ENCODE measurements around the gene TPM2. TPM values are rescaled to one million over a fixed set of nuclear protein-coding genes. Genes with fewer than 3 reads are reported as not detected.

TPM2 gene
- total RNA-seq, 1 donor from 2014 or later = 1,070 TPM

- H3K27me3 ChIP-seq (ENCODE audit: low read depth) = no peaks in the 10 kb centered on the region
- peaks cover 54% of the 10 kb centered on the region for H3K36me3 ChIP-seq
- intact Hi-C loops (cut with micrococcal nuclease) = loop anchor here (5.0 kb wide), 1 partner anchor 87 kb away; no protein-coding TSS in a partner anchor
- no peaks in the 10 kb centered on the region for H3K9me3 ChIP-seq (replicated peaks)
- DNase-seq = no peak
- peaks cover 61% of the 10 kb centered on the region for H3K4me1 ChIP-seq
- no peak overlapping the region for H3K4me3 ChIP-seq
- TF ChIP-seq, protein P1, sequence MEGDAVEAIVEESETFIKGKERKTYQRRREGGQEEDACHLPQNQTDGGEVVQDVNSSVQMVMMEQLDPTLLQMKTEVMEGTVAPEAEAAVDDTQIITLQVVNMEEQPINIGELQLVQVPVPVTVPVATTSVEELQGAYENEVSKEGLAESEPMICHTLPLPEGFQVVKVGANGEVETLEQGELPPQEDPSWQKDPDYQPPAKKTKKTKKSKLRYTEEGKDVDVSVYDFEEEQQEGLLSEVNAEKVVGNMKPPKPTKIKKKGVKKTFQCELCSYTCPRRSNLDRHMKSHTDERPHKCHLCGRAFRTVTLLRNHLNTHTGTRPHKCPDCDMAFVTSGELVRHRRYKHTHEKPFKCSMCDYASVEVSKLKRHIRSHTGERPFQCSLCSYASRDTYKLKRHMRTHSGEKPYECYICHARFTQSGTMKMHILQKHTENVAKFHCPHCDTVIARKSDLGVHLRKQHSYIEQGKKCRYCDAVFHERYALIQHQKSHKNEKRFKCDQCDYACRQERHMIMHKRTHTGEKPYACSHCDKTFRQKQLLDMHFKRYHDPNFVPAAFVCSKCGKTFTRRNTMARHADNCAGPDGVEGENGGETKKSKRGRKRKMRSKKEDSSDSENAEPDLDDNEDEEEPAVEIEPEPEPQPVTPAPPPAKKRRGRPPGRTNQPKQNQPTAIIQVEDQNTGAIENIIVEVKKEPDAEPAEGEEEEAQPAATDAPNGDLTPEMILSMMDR (IDR thresholded peaks at IDR 0.05; ENCODE audit: borderline replicate concordance) = no peak
- peak overlapping the region; percentile 99 for H3K27ac ChIP-seq (replicated peaks)
These were observed 44.4 kb upstream of the TPM2 start for GRCh38 chr9:35734096-35734495.

DNA sequence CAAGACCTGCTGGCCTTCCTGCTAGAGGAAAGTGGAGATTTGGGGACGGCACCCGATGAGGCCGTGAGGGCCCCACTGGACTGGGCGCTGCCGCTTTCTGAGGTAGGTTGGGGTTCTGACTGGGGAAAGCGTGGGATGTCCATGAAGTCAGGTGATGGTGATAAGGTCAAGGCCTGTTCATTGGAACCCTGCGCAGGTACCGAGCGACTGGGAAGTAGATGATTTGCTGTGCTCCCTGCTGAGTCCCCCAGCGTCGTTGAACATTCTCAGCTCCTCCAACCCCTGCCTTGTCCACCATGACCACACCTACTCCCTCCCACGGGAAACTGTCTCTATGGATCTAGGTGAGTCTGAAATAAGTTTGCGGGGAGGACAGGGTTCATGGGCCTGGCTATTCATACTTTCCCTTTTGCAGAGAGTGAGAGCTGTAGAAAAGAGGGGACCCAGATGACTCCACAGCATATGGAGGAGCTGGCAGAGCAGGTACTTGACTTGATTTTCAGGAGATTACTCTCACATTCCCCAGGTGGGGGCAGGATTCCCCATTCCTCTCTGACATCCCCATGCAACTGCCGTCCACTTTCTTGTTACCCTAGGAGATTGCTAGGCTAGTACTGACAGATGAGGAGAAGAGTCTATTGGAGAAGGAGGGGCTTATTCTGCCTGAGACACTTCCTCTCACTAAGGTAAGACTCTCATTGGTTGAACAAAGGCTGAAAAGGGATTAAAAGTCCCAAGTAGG lies 43.2 kb upstream of the TPM2 start:
- intact Hi-C loops (cut with micrococcal nuclease) = loop anchor here (5.0 kb wide), 1 partner anchor 86 kb away; no protein-coding TSS in a partner anchor

GRCh38 chr9:35732185-35732799 lies 42.6 kb upstream of the TPM2 start, which contains the start of the genes CREB3 and TLN1:
CREB3 (plus strand) TSS chr9:35732666; CDS start chr9:35732773, 107 bp downstream.
TLN1 (minus strand) TSS chr9:35732195; CDS start chr9:35725694, 6,501 bp downstream.
- Histone ChIP-seq H3K27ac (replicated peaks) (peak within 1 kb of the TSS; percentile 99), H3K9me3 (replicated peaks) (no peaks in the 10 kb centered on the region), H3K4me1 (peaks cover 79% of the 10 kb centered on the region), H3K4me3 (peak within 1 kb of the TSS; percentile 82), H3K27me3 (ENCODE audit: low read depth) (no peaks in the 10 kb centered on the region), H3K36me3 (peaks cover 40% of the 10 kb centered on the region)
- TF ChIP-seq, protein P1 (IDR thresholded peaks at IDR 0.05; ENCODE audit: borderline replicate concordance) = no peak
- peak; percentile 98 for DNase-seq
- intact Hi-C loops (cut with micrococcal nuclease) = loop anchor here (5.0 kb wide), 1 partner anchor 85 kb away; no protein-coding TSS in a partner anchor

More for the DNA sequence above, 43.2 kb upstream of the TPM2 start:
- no peak for DNase-seq
- Histone ChIP-seq H3K27me3 (ENCODE audit: low read depth) (no peaks in the 10 kb centered on the region), H3K27ac (replicated peaks) (peak overlapping the region; percentile 99), H3K4me3 (peak overlapping the region; percentile 82), H3K36me3 (peaks cover 47% of the 10 kb centered on the region), H3K4me1 (peaks cover 73% of the 10 kb centered on the region), H3K9me3 (replicated peaks) (no peaks in the 10 kb centered on the region)
- TF ChIP-seq, protein P1 (IDR thresholded peaks at IDR 0.05; ENCODE audit: borderline replicate concordance) = no peak

DNA sequence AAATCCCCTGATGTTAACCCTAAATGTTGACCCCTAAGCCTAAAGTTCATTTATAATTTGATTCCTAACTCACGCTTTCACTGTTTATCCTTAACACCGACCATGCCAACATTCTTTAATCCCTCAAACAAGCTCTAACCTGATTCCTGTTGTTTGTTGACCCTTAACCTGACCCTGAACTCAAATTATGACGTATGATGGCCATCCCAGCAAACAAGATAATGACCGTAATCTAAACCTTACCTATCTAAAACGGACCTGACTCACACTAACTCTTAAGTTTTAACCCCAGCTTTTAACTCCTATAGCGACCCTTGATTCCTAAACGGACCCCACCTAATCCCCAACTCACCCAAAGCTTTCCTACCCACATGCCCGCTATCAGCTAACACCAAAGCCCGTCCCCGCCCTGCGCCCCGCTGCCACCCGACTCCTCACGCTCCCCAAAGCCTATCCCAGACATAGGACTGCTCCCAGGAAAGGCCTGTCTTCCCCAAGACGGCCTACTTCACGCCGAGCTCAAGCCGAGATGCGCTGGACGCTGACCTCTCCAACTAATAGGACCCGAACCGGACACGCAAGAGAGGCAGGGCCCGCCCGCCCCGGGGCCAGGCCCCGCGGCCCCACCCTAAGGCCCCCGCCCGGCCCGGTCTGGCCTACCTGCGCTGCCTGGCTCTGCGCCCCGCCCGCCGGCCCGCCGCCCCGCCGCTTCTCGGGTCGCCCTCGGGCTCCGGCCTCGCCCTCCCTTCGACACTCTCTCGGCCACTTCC lies 41.9 kb upstream of the TPM2 start:
- Histone ChIP-seq H3K27ac (replicated peaks) (peak overlapping the region; percentile 99), H3K9me3 (replicated peaks) (no peaks in the 10 kb centered on the region), H3K4me3 (peak overlapping the region; percentile 82), H3K36me3 (peaks cover 33% of the 10 kb centered on the region), H3K4me1 (peaks cover 81% of the 10 kb centered on the region), H3K27me3 (ENCODE audit: low read depth) (no peaks in the 10 kb centered on the region)
- no peak for DNase-seq
- TF ChIP-seq, protein P1 (IDR thresholded peaks at IDR 0.05; ENCODE audit: borderline replicate concordance) = no peak
- intact Hi-C loops (cut with micrococcal nuclease) = loop anchor here (5.0 kb wide), 1 partner anchor 84 kb away; no protein-coding TSS in a partner anchor

DNA sequence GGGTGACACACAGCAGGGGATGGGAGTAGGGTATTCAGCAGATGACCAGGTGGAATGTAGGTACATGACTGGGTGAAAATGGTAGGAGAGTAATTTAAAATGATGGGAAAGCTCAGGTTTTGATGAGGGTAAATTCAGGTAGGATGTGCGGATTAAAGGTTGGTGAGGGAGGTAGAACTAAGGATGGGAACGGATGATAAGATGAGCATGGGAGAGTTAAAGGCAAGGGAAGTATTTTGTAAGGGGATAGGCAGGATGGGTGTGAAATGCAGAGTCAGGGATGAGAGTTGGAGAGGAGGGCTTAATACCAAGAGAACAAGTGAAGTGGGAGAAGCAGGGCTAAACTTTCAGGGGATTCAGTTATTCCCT lies 40.7 kb upstream of the TPM2 start:
- intact Hi-C loops (cut with micrococcal nuclease) = loop anchor here (5.0 kb wide), 1 partner anchor 83 kb away; no protein-coding TSS in a partner anchor
- Histone ChIP-seq H3K4me3 (peak overlapping the region; percentile 82), H3K9me3 (replicated peaks) (no peaks in the 10 kb centered on the region), H3K36me3 (peaks cover 26% of the 10 kb centered on the region), H3K27me3 (ENCODE audit: low read depth) (no peaks in the 10 kb centered on the region), H3K4me1 (peaks cover 82% of the 10 kb centered on the region), H3K27ac (replicated peaks) (peak overlapping the region; percentile 99)
- DNase-seq = no peak
- TF ChIP-seq, protein P1 (IDR thresholded peaks at IDR 0.05; ENCODE audit: borderline replicate concordance) = no peak

All from left ventricle myocardium inferior (tissue), 1 donor.